Esophagus squamous epithelium (tissue), 5 donors: ENCODE results near the gene EPHA5. TPM values are rescaled to one million over a fixed set of nuclear protein-coding genes. Genes with fewer than 3 reads are reported as not detected.
"Not testable (repeated sequence)": the region's sequence is repeated elsewhere in the genome, so short reads cannot be mapped to it uniquely, and the experiment has no call there.

ENCODE experiments used
- DNase-seq: peaks from one replicate; lab custom pipeline; 2025; lab: John Stamatoyannopoulos, UW
- H3K27ac ChIP-seq, 4 donors: fragments of 200-600 bp; sonication (generic); one replicate each; pipeline ENCODE4 v1.5.1; 2016 to 2019; ENCODE audit warnings: mild to moderate bottlenecking in 1 of 4
- H3K27me3 ChIP-seq, 4 donors: fragments of 200-600 bp; sonication (generic); 1 replicate in 3 of 4; 2 replicates in 1 of 4; pipeline versions ENCODE4 v1.5.1 to v1.6.0; 2017 to 2021; ENCODE audit warnings: antibody characterized with exemption in 1 of 4
- H3K36me3 ChIP-seq, 3 donors: fragments of 200-600 bp; sonication (generic); one replicate each; pipeline ENCODE4 v1.5.1; 2016 to 2019
- H3K4me1 ChIP-seq, 3 donors: fragments of 200-600 bp; sonication (generic); one replicate each; pipeline ENCODE4 v1.5.1; 2017 to 2019
- H3K4me3 ChIP-seq, 4 donors: fragments of 200-600 bp; sonication (generic); 1 replicate in 3 of 4; 2 replicates in 1 of 4; pipeline ENCODE4 v1.5.1; 2016 to 2019; ENCODE audit warnings: mild to moderate bottlenecking in 2 of 4, moderate library complexity in 1 of 4
- H3K9me3 ChIP-seq, 3 donors: fragments of 200-600 bp; sonication (generic); one replicate each; pipeline ENCODE4 v1.5.1; 2016 to 2019
- CTCF ChIP-seq, 6 experiments: fragments of 450-650 bp in 4 of 6; fragments of 200-600 bp in 2 of 6; sonication (generic) in 2 of 6; IDR thresholded peaks; one replicate each; pipeline ENCODE4 v1.5.1; 2016 to 2019; ENCODE audit warnings: antibody characterized with exemption in 6 of 6, mild to moderate bottlenecking in 4 of 6, moderate library complexity in 4 of 6
- POLR2A ChIP-seq, 4 donors: fragments of 450-650 bp; IDR thresholded peaks; one replicate each; pipeline ENCODE4 v1.6.1; 2017; ENCODE audit warnings: antibody characterized with exemption in 4 of 4, mild to moderate bottlenecking in 4 of 4, moderate library complexity in 3 of 4
- WGBS, 2 donors: methylation state at CpG; one replicate each; pipeline ENCODE4 v1.1.5; 2018; 5-methylcytosine and 5-hydroxymethylcytosine counted together
- intact Hi-C: fragments of 100-400 bp; cut with DNase I; formaldehyde crosslinking; loops from one replicate; pipeline ENCODE4 v1.15.0; 2022
- total RNA-seq, 4 donors: library from RNA; depleted of rRNA; stranded (reverse); fragments of >200 nt; gene quantifications; one replicate each; pipeline ENCODE4 v1.1.0, GENCODE V29; 2016
- donor health status: DM: yes; HTN: yes; CAD: no.

Gene EPHA5
- total RNA-seq, 4 donors from 2014 or later, result under 0.01 to 0.06 TPM; not detected in 2

GRCh38 chr4:65310586-65310985 is 359.7 kb downstream of the EPHA5 start:
- no peaks in the 10 kb centered on the region for H3K36me3 ChIP-seq
- H3K9me3 ChIP-seq, result no peaks in the 10 kb centered on the region
- no peaks in the 10 kb centered on the region for H3K4me1 ChIP-seq
- intact Hi-C loops, result no loop called here
- TF ChIP-seq CTCF (IDR thresholded peaks at IDR 0.05) (no peak), POLR2A (IDR thresholded peaks at IDR 0.05) (no peak)
- no peak for DNase-seq
- H3K4me3 ChIP-seq, result no peak overlapping the region
- WGBS, 2 donors, result 70 to 77% methylated on average over 1 of the region's 1 CpG
- H3K27ac ChIP-seq, result no peak overlapping the region
- no peaks in the 10 kb centered on the region for H3K27me3 ChIP-seq

DNA sequence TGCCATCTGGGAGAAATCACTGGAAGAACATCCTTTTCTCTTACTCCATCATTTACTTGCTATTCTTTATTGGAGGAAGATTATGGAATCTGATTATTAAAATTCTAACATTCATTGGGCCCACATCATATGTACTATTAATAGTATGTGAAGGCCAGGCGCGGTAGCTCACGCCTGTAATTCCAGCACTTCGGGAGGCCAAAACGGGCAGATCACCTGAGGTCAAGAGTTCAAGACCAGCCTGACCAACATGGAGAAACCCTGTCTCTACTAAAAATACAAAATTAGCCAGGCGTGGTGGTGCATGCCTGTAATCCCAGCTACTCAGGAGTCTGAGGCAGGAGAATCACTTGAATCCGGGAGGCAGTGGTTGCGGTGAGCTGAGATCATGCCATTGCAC is 361.7 kb downstream of the EPHA5 start:
- H3K27me3 ChIP-seq, H3K4me1 ChIP-seq, H3K4me3 ChIP-seq, H3K27ac ChIP-seq, DNase-seq, H3K9me3 ChIP-seq, H3K36me3 ChIP-seq, intact Hi-C loops: not testable (repeated sequence)
- WGBS, 2 donors, result 73 to 89% methylated on average over 7 of the region's 8 CpGs

DNA sequence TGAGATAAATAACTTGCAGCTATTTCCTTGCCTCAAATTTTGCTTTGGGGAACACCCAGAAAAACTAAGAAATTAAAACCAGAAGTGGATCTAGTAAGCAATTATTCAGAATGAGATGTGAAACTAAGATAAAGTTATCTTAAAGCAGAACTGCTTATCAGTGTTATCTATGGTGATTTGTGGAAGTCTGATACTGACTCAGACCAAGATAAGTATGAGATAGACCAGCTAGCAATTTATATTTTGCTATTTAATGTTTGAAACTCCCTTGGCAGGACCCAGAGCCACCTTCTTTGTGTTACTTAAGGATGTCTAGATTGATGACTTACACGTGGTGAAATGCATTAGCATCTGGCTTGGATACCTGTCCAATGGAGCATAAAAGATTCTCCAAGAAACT is 368.1 kb downstream of the EPHA5 start:
- H3K9me3 ChIP-seq, result no peaks in the 10 kb centered on the region
- H3K4me1 ChIP-seq, result no peaks in the 10 kb centered on the region
- TF ChIP-seq POLR2A (IDR thresholded peaks at IDR 0.05) (no peak), CTCF (IDR thresholded peaks at IDR 0.05) (no peak)
- no peak for DNase-seq
- no peaks in the 10 kb centered on the region for H3K27me3 ChIP-seq
- intact Hi-C loops, result no loop called here
- H3K36me3 ChIP-seq, result no peaks in the 10 kb centered on the region
- no peak overlapping the region for H3K4me3 ChIP-seq
- WGBS, 2 donors, result 7 to 25% methylated on average over 1 of the region's 1 CpG
- H3K27ac ChIP-seq, result no peak overlapping the region

DNA sequence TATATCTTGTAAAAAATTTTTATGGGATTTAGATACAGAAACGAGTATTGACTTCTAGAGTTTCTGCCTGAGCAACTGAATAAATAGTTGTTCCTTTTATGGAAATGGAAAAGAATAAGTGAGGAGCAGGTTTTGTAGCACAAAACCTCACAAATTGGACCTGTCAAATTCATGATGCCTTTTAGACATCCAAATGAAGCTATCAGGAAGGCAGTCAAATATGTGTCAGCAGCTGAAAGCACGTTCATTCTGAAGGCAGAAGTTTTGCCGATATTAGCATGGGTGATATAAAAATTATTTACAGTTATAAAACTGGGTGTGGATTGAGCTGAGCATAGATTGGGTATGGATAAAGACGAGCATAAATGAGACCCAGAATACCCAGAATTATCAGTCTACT is 374.0 kb downstream of the EPHA5 start:
- H3K4me3 ChIP-seq, result no peak overlapping the region
- H3K27me3 ChIP-seq, result no peaks in the 10 kb centered on the region
- no peaks in the 10 kb centered on the region for H3K4me1 ChIP-seq
- TF ChIP-seq CTCF (IDR thresholded peaks at IDR 0.05) (no peak), POLR2A (IDR thresholded peaks at IDR 0.05) (no peak)
- 60 to 64% methylated on average over 4 of the region's 4 CpGs for WGBS, 2 donors
- no peak for DNase-seq
- no peaks in the 10 kb centered on the region for H3K36me3 ChIP-seq
- H3K27ac ChIP-seq, result no peak overlapping the region
- H3K9me3 ChIP-seq, result no peaks in the 10 kb centered on the region
- intact Hi-C loops, result no loop called here

- Histone ChIP-seq H3K4me3 (no peak overlapping the region), H3K36me3 (no peaks in the 10 kb centered on the region), H3K27me3 (no peaks in the 10 kb centered on the region), H3K4me1 (no peaks in the 10 kb centered on the region), H3K9me3 (no peaks in the 10 kb centered on the region), H3K27ac (no peak overlapping the region)
- 42 to 55% methylated on average over 3 of the region's 3 CpGs for WGBS, 2 donors
- TF ChIP-seq POLR2A (IDR thresholded peaks at IDR 0.05), result no peak
- DNase-seq, result no peak
- intact Hi-C loops, result no loop called here
Observed at GRCh38 chr4:65287071-65287470, 383.2 kb downstream of the EPHA5 start.
